Inflammatory macrophage treated with lipopolysaccharide for 1 hour (primary cell): Measurements from ENCODE around the gene CERS6.

Experiments
- DNase-seq, 2 donors: peaks; one replicate each; pipeline ENCODE4 v3.0.0-alpha.2; 2020 to 2022

The CERS6 gene

DNA sequence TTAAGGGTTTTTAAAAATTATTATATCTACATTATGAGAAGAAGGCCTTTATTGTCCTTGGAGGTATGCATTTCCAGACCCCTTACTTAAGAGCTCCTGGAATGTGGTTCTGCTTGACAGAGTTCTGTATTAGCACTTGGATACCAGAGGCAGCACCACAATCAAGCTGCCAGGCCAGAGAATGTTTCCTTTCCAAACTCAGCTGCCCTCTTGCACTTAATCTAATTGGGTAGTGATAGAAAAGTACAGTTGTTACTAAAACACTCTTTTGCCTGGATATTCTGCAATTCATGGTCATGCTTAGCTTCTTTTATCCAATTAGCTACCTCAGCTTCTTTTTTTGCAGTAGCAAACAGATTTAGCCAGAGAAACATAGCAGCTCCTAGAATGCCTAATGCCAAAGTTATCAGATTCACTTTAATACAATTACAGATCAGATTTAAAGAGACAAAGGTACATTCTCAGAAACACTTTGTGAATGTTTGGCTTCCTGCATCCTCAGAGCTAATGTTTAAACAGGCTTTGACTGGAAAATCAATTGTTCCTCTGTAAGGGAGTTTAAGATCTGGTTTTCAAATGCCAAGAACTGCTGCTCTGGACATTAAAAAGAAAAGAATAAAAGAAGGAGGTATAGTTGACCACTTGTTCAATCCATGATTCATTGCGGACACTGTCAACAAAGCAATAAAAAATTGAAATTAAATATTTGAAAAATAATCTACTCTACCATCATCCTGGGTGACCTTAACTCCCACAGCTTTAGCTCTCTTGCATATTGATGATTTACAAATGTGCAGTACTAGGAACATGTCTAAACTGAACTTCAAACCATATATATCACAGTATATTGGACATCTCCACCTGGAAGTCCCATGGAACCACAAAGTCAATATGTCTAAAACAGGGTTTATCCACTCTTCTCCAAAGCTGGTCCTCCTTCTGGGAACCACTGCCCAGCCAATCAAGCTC, 359.2 kb downstream of the CERS6 start:
- DNase-seq: no peak

GRCh38 chr2:168816369-168816768, 360.3 kb downstream of the CERS6 start:
- no peak for DNase-seq

DNA sequence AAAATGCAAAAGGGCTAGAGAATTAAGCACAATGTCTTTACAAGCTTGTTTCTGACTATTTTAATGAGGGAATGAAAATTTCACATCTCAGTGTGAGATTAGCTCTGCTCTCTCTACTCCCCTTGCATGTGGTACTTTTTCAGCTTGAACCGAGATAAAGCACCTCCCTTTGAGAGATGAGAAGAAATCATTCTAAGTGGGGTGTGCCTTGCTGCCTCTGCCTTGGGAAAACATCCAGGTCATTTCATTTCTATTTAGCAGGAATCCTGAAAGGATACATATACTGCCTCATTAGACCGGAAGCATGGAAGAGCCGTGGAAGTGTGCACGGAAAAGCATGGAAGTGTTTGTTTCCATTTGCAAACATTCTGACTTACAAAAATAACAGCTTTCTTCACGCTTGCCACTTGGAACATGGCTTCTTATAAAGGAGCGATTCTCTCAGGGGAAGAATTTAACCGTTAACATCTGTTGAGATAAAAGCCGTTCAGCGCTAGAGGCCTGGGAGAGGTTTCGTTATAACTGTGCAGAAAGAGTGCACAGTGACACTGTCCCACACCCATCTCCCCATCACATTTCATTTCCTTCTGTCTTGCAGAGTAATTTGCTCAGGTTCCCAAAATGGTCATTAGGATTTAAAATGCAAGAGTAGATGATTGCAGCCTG, 363.1 kb downstream of the CERS6 start:
- DNase-seq: no peak

GRCh38 chr2:168819829-168820489, 363.9 kb downstream of the CERS6 start:
- no peak for DNase-seq

DNA sequence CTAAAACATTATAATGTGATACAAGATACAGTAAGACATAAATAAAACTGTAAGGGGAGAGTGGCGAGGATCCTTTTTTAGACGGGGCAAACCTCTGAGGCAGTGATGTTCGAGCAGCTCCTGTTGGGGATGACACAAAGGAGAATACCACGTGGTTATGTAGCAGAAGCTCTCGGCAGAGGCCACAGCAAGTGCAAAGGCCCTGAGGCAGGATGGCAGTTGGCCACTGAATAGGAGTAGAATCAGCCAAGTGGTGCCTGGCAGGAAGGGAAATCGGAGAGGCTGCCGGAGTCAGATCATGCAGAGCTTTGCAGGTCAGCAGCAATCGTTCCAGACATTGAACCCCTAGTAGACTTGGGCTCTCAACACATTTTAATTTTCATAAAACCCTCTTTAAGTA, 365.5 kb downstream of the CERS6 start:
- DNase-seq: no peak

DNA sequence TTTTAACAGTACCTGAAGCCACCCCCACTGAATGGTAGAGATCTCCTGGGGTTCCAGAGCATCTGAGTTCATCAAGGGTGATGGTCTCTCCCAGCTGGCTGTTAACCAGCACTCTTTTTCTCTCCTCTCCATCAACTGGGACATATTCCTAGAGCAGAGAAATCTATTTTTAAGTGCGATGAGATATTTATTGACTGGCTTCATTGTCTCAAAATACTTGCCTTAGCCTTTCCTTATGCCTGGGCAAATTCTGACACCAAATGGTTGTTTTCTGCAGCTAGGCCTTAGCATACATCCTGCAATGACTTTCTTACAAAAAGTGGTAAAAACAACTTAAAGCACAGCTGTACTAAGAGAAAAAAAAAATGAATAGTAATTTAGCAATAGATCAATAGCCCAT, 365.9 kb downstream of the CERS6 start:
- DNase-seq: no peak
